Gastroesophageal sphincter (tissue), 3 donors: ENCODE measurements around the gene HOXC12.

Source experiments
- EP300 ChIP-seq: sonication (generic); formaldehyde crosslinking; IDR thresholded peaks from one replicate; pipeline ENCODE4 v1.6.1; 2017; ENCODE audit warnings: antibody characterized with exemption, mild to moderate bottlenecking
- POLR2A ChIP-seq, 2 donors: fragments of 450-650 bp; IDR thresholded peaks; one replicate each; pipeline ENCODE4 v1.6.1; 2017; ENCODE audit warnings: antibody characterized with exemption in 2 of 2, mild to moderate bottlenecking in 2 of 2, moderate library complexity in 1 of 2
- TF ChIP-seq, protein P1 (sequence below), 4 experiments: fragments of 200-600 bp in 2 of 4; fragments of 450-650 bp in 2 of 4; sonication (generic) in 1 of 4; IDR thresholded peaks; one replicate each; pipeline ENCODE4 v1.5.1; 2017 to 2019; ENCODE audit warnings: antibody characterized with exemption in 4 of 4, mild to moderate bottlenecking in 2 of 4, moderate library complexity in 2 of 4

DNA sequence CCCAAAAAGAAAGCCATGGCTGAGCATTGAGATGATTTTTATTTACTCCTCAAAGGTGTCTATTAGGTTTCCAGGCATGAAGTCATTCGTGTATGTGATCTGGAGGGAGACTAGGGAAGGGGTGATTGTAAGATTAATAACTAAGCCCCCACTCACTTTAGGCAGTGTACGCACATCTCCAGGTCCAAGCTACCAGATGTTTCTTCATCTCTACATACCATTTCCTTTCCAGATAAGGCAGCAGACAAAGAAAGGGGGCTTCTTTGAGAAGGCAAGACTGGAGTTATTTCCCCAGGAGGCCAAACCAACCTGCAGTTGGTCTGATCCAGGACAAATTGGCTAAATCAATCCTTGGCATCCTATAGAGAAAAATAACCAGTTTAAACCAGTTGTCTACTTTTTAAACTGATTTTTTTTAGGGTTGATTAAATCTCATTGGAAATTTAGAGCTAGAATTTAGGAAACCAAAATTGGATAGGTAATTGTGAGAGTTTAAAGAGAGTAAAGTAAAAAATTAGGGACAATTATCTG, 12.2 kb upstream of the HOXC12 start:
- TF ChIP-seq, protein P1, sequence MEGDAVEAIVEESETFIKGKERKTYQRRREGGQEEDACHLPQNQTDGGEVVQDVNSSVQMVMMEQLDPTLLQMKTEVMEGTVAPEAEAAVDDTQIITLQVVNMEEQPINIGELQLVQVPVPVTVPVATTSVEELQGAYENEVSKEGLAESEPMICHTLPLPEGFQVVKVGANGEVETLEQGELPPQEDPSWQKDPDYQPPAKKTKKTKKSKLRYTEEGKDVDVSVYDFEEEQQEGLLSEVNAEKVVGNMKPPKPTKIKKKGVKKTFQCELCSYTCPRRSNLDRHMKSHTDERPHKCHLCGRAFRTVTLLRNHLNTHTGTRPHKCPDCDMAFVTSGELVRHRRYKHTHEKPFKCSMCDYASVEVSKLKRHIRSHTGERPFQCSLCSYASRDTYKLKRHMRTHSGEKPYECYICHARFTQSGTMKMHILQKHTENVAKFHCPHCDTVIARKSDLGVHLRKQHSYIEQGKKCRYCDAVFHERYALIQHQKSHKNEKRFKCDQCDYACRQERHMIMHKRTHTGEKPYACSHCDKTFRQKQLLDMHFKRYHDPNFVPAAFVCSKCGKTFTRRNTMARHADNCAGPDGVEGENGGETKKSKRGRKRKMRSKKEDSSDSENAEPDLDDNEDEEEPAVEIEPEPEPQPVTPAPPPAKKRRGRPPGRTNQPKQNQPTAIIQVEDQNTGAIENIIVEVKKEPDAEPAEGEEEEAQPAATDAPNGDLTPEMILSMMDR (IDR thresholded peaks at IDR 0.05): no peak
- TF ChIP-seq EP300 (no peak), POLR2A (IDR thresholded peaks at IDR 0.05) (no peak)
